ENCODE results near the gene AP1S2.

DNA sequence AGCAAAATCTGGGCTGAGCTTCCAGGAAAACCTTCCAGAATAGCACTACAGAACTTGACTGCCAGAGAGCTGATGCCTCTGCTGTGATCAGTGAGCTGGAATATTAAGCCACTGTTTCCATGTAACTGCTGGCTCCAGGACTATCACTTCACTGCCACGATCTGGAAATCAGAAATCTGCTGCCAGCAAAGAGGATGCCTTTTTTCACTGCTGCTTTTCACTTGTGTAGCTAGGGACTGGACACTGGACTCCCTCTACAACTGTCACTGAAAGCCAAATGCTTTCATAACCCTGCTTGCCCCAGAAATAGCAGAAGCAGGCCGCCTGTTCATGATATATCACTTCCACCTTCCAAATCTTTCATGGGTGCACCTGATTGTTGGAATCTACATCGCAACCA lies 9.4 kb upstream of the AP1S2 start:
- TF ChIP-seq, protein P1, sequence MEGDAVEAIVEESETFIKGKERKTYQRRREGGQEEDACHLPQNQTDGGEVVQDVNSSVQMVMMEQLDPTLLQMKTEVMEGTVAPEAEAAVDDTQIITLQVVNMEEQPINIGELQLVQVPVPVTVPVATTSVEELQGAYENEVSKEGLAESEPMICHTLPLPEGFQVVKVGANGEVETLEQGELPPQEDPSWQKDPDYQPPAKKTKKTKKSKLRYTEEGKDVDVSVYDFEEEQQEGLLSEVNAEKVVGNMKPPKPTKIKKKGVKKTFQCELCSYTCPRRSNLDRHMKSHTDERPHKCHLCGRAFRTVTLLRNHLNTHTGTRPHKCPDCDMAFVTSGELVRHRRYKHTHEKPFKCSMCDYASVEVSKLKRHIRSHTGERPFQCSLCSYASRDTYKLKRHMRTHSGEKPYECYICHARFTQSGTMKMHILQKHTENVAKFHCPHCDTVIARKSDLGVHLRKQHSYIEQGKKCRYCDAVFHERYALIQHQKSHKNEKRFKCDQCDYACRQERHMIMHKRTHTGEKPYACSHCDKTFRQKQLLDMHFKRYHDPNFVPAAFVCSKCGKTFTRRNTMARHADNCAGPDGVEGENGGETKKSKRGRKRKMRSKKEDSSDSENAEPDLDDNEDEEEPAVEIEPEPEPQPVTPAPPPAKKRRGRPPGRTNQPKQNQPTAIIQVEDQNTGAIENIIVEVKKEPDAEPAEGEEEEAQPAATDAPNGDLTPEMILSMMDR (IDR thresholded peaks at IDR 0.05; ENCODE audit: borderline replicate concordance, extremely low read depth, low read length, poor library complexity, severe bottlenecking): no peak
- no peak for TF ChIP-seq EZH2 (IDR thresholded peaks at IDR 0.05; ENCODE audit: borderline replicate concordance, low read depth, low read length, severe bottlenecking)

Data from DND-41 (cell line).